MM.1S (cell line): ENCODE measurements around the gene RAVER2.

Experiments used
- DNase-seq: peaks from one replicate; pipeline ENCODE4 v3.0.0-alpha.2; 2015
- H2AFZ ChIP-seq: fragments of 300-600 bp; sonication (generic); 2 replicates; pipeline ENCODE4 v1.6.0; 2016; ENCODE audit warnings: antibody characterized with exemption, low read length
- H3F3A ChIP-seq: fragments of 300-600 bp; sonication (generic); 2 replicates; pipeline ENCODE4 v1.6.1; 2016; ENCODE audit warnings: mild to moderate bottlenecking, antibody characterized with exemption, low read length, moderate library complexity, mixed read lengths; ENCODE audit not compliant: insufficient read depth
- H3K27ac ChIP-seq: fragments of 300-600 bp; sonication (generic); 2 replicates; pipeline ENCODE4 v1.5.1; 2016; ENCODE audit warnings: mild to moderate bottlenecking, low read length
- H3K27me3 ChIP-seq: fragments of 300-600 bp; sonication (generic); replicated peaks from 2 replicates; pipeline ENCODE4 v1.6.0; 2016; ENCODE audit warnings: low read length; ENCODE audit not compliant: insufficient read depth
- H3K36me3 ChIP-seq: fragments of 300-600 bp; sonication (generic); replicated peaks from 2 replicates; pipeline ENCODE4 v1.6.1; 2016; ENCODE audit warnings: mild to moderate bottlenecking, low read length, mixed read lengths; ENCODE audit not compliant: insufficient read depth
- H3K4me1 ChIP-seq: fragments of 300-600 bp; sonication (generic); 2 replicates; pipeline ENCODE4 v1.6.1; 2016; ENCODE audit warnings: low read length, mixed read lengths
- H3K4me2 ChIP-seq: fragments of 300-600 bp; sonication (generic); 2 replicates; pipeline ENCODE4 v1.6.0; 2016; ENCODE audit warnings: low read depth, low read length
- H3K4me3 ChIP-seq: fragments of 300-600 bp; sonication (generic); 2 replicates; pipeline ENCODE4 v1.5.1; 2016; ENCODE audit warnings: low read length, mixed read lengths
- H3K79me2 ChIP-seq: fragments of 300-600 bp; sonication (generic); 2 replicates; pipeline ENCODE4 v1.6.1; 2016; ENCODE audit warnings: mixed run types, low read length, mixed read lengths
- H3K9ac ChIP-seq: fragments of 300-600 bp; sonication (generic); 2 replicates; pipeline ENCODE4 v1.6.1; 2016; ENCODE audit warnings: low read length, mixed read lengths
- H3K9me2 ChIP-seq: fragments of 300-600 bp; sonication (generic); replicated peaks from 2 replicates; pipeline ENCODE4 v1.6.1; 2016; ENCODE audit warnings: mild to moderate bottlenecking, low read length, mixed read lengths; ENCODE audit not compliant: insufficient read depth
- H3K9me3 ChIP-seq: fragments of 300-600 bp; sonication (generic); replicated peaks from 2 replicates; pipeline ENCODE4 v1.6.1; 2016; ENCODE audit warnings: mild to moderate bottlenecking, low read length, mixed read lengths; ENCODE audit not compliant: insufficient read depth
- H4K20me1 ChIP-seq: fragments of 300-600 bp; sonication (generic); 2 replicates; pipeline ENCODE4 v1.6.1; 2016; ENCODE audit warnings: mild to moderate bottlenecking, low read length, moderate library complexity, mixed read lengths; ENCODE audit not compliant: insufficient read depth
- EZH2 ChIP-seq: fragments of 300-600 bp; sonication (generic); optimal IDR thresholded peaks from 2 replicates; pipeline ENCODE3; 2017; ENCODE audit warnings: low read depth, mild to moderate bottlenecking, antibody characterized with exemption, low read length, mixed read lengths
- EZH2phosphoT487 ChIP-seq: fragments of 300-600 bp; sonication (generic); IDR thresholded peaks from 2 replicates; pipeline ENCODE4 v1.6.1; 2018; ENCODE audit warnings: antibody characterized with exemption, low read length
- TF ChIP-seq, protein P1 (sequence below): fragments of 300-600 bp; sonication (generic); IDR thresholded peaks from 2 replicates; pipeline ENCODE4 v1.5.1; 2016; ENCODE audit warnings: antibody characterized with exemption, low read length, mixed read lengths

The RAVER2 gene

DNA sequence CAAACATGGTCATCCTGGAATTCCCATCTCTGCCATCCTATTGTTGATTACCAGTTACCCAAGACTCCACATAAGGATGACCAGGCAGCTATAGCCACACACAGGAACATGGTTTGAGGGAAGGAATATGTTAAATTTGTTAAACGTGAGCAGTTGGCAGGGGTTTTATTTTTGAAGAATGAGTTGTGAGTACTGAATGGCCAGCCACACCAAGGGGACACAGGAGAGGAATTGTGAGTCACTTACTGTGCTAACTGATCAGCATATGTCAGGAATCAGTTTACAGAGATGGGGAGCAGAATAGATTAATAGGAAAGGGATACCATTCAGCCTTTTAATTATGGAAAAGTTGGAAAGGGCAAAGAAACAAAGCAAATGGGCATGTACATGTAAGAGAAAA lies 39.3 kb upstream of the RAVER2 start:
- Histone ChIP-seq H4K20me1 (no peaks in the 10 kb centered on the region), H3K79me2 (no peaks in the 10 kb centered on the region), H3K27me3 (no peaks in the 10 kb centered on the region), H3K9me3 (no peaks in the 10 kb centered on the region), H3K4me1 (no peaks in the 10 kb centered on the region), H3K9me2 (no peaks in the 10 kb centered on the region), H2AFZ (no peak overlapping the region), H3K27ac (no peak overlapping the region), H3F3A (no peaks in the 10 kb centered on the region), H3K4me3 (no peak overlapping the region), H3K9ac (no peak overlapping the region), H3K36me3 (no peaks in the 10 kb centered on the region), H3K4me2 (no peak overlapping the region)
- TF ChIP-seq EZH2phosphoT487 (no peak), EZH2 (no peak)
- TF ChIP-seq, protein P1, sequence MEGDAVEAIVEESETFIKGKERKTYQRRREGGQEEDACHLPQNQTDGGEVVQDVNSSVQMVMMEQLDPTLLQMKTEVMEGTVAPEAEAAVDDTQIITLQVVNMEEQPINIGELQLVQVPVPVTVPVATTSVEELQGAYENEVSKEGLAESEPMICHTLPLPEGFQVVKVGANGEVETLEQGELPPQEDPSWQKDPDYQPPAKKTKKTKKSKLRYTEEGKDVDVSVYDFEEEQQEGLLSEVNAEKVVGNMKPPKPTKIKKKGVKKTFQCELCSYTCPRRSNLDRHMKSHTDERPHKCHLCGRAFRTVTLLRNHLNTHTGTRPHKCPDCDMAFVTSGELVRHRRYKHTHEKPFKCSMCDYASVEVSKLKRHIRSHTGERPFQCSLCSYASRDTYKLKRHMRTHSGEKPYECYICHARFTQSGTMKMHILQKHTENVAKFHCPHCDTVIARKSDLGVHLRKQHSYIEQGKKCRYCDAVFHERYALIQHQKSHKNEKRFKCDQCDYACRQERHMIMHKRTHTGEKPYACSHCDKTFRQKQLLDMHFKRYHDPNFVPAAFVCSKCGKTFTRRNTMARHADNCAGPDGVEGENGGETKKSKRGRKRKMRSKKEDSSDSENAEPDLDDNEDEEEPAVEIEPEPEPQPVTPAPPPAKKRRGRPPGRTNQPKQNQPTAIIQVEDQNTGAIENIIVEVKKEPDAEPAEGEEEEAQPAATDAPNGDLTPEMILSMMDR = no peak
- no peak for DNase-seq

DNA sequence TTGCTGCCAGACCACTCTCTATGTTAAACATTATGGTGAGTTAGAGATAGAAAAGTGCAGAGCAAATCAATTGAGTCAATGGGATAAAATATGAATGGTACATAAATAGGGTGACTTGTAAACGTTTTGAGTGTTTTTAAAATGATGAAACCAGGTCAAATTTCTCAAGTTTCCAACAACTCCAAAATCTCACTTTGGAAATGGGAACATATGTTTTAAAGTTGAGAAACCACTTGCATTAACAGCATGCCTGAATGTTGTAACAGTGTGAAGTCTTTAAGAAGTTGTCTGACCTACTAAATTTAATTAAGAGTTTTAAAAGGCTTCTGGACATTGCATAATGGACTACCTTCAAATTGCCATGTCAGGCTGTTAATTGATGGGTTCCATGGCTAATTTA lies 33.6 kb upstream of the RAVER2 start:
- Histone ChIP-seq H3K9ac (no peak overlapping the region), H2AFZ (no peak overlapping the region), H3K36me3 (no peaks in the 10 kb centered on the region), H4K20me1 (no peaks in the 10 kb centered on the region), H3K4me3 (no peak overlapping the region), H3K9me2 (no peaks in the 10 kb centered on the region), H3K27me3 (no peaks in the 10 kb centered on the region), H3K4me2 (no peak overlapping the region), H3F3A (no peaks in the 10 kb centered on the region), H3K79me2 (no peaks in the 10 kb centered on the region), H3K27ac (no peak overlapping the region), H3K4me1 (no peaks in the 10 kb centered on the region), H3K9me3 (no peaks in the 10 kb centered on the region)
- DNase-seq = no peak
- TF ChIP-seq, protein P1 = no peak
- TF ChIP-seq EZH2phosphoT487 = no peak
- no peak for TF ChIP-seq EZH2

DNA sequence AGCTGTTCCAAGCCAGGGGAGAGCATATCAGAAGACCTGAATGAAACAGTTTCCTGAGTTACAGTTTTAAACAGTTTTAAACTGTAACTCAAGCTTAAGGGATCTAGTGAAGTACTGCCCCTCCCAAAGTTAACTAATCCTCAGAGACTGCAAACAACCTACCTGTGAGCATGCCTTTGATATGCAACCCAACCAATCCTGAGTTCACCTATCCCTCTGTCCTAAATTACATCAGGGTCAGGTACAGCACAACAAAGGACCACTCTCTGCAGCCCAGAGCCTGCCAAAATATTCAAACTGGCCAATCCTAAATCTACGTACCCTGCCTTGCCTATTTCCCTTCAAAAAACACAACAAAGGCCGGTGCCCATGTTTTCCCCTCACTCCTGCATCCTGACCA lies 32.8 kb upstream of the RAVER2 start:
- Histone ChIP-seq H3K27me3 (no peaks in the 10 kb centered on the region), H3K9me3 (no peaks in the 10 kb centered on the region), H3K4me2 (no peak overlapping the region), H4K20me1 (no peaks in the 10 kb centered on the region), H3K4me3 (no peak overlapping the region), H3F3A (no peaks in the 10 kb centered on the region), H3K79me2 (no peaks in the 10 kb centered on the region), H3K27ac (no peak overlapping the region), H3K9ac (no peak overlapping the region), H3K4me1 (no peaks in the 10 kb centered on the region), H2AFZ (no peak overlapping the region), H3K36me3 (no peaks in the 10 kb centered on the region), H3K9me2 (no peaks in the 10 kb centered on the region)
- TF ChIP-seq EZH2phosphoT487 (no peak), EZH2 (no peak)
- TF ChIP-seq, protein P1 = no peak
- no peak for DNase-seq

DNA sequence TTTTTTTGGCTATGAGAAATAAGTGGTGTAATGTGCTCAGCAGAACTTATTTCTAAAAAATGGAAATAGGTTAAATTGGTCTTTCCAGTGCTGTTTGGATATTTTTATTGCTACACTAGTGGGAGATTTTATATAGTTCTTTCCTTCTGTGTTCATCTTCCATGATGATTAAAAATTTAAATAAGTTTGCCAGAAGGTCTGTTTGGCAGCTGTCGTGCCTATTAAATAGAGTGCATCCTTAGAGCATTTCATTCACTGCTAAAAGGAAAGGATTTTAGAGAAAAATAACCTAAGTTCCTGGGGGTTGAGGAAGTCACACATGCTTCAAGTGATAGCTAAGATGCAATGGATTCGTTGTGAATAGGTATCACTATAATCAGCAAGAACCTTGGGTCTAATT lies 29.7 kb upstream of the RAVER2 start:
- no peaks in the 10 kb centered on the region for H4K20me1 ChIP-seq
- H2AFZ ChIP-seq = no peak overlapping the region
- no peaks in the 10 kb centered on the region for H3K9me3 ChIP-seq
- no peaks in the 10 kb centered on the region for H3K9me2 ChIP-seq
- H3K4me3 ChIP-seq = no peak overlapping the region
- H3K4me1 ChIP-seq = no peaks in the 10 kb centered on the region
- no peaks in the 10 kb centered on the region for H3K27me3 ChIP-seq
- no peaks in the 10 kb centered on the region for H3F3A ChIP-seq
- H3K9ac ChIP-seq = no peak overlapping the region
- H3K4me2 ChIP-seq = no peak overlapping the region
- H3K79me2 ChIP-seq = no peaks in the 10 kb centered on the region
- DNase-seq = no peak
- no peak for TF ChIP-seq EZH2
- TF ChIP-seq EZH2phosphoT487 = no peak
- TF ChIP-seq, protein P1 = no peak
- H3K36me3 ChIP-seq = no peaks in the 10 kb centered on the region
- H3K27ac ChIP-seq = no peak overlapping the region
